Fibroblast of the aortic adventitia (primary cell): ENCODE measurements around the gene NRXN2. TPM values are rescaled to one million over a fixed set of nuclear protein-coding genes. Genes with fewer than 3 reads are reported as not detected.

Experiments
- DNase-seq: peaks from one replicate; pipeline ENCODE4 v3.0.0-alpha.2; 2010; ENCODE audit warnings: low read depth
- H3K4me3 ChIP-seq: 2 replicates; pipeline ENCODE4 v1.5.1; 2011; ENCODE audit warnings: low read depth, mild to moderate bottlenecking, control low read depth, low read length, moderate library complexity
- total RNA-seq: library from RNA; depleted of rRNA; stranded (reverse); fragments of >200 nt; gene quantifications from 2 replicates; pipeline ENCODE4 v1.2.3, GENCODE V29; 2012; ENCODE audit warnings: low replicate concordance
- TF ChIP-seq, protein P1 (sequence below): IDR thresholded peaks from 2 replicates; pipeline ENCODE4 v1.5.1; 2011; ENCODE audit warnings: mild to moderate bottlenecking, low read length, control low read depth, inconsistent platforms; ENCODE audit not compliant: insufficient read depth

The NRXN2 gene
- total RNA-seq, 1 donor: 3.3 TPM

- no peak overlapping the region for H3K4me3 ChIP-seq
- TF ChIP-seq, protein P1, sequence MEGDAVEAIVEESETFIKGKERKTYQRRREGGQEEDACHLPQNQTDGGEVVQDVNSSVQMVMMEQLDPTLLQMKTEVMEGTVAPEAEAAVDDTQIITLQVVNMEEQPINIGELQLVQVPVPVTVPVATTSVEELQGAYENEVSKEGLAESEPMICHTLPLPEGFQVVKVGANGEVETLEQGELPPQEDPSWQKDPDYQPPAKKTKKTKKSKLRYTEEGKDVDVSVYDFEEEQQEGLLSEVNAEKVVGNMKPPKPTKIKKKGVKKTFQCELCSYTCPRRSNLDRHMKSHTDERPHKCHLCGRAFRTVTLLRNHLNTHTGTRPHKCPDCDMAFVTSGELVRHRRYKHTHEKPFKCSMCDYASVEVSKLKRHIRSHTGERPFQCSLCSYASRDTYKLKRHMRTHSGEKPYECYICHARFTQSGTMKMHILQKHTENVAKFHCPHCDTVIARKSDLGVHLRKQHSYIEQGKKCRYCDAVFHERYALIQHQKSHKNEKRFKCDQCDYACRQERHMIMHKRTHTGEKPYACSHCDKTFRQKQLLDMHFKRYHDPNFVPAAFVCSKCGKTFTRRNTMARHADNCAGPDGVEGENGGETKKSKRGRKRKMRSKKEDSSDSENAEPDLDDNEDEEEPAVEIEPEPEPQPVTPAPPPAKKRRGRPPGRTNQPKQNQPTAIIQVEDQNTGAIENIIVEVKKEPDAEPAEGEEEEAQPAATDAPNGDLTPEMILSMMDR: no peak
- DNase-seq: no peak
Observed at GRCh38 chr11:64608636-64609035, 114.4 kb downstream of the NRXN2 start.

DNA sequence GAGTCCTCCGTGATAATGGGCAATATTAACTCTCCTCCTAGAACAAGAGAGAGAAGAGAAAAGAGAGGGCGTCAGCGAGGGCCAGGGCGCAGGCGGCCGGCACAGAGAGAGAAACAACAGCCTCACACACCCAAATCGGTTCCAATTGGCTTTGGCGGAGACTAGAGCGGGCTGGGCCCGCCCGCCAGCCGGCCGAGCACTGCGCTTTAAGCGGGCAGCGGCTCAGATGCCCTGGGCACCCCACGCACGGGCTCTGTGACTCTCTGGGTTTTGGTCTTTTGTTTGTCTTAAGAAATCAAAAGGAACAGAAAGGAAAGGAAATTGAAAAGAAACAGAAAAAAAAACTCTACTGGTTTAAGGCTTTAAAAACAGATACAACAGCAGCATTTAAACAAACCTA is 115.0 kb downstream of the NRXN2 start:
- TF ChIP-seq, protein P1: no peak
- peak; percentile 45 for DNase-seq
- peak overlapping the region; percentile 33 for H3K4me3 ChIP-seq

GRCh38 chr11:64607381-64607985 is 115.5 kb downstream of the NRXN2 start:
- no peak overlapping the region for H3K4me3 ChIP-seq
- no peak for DNase-seq
- TF ChIP-seq, protein P1: no peak

DNA sequence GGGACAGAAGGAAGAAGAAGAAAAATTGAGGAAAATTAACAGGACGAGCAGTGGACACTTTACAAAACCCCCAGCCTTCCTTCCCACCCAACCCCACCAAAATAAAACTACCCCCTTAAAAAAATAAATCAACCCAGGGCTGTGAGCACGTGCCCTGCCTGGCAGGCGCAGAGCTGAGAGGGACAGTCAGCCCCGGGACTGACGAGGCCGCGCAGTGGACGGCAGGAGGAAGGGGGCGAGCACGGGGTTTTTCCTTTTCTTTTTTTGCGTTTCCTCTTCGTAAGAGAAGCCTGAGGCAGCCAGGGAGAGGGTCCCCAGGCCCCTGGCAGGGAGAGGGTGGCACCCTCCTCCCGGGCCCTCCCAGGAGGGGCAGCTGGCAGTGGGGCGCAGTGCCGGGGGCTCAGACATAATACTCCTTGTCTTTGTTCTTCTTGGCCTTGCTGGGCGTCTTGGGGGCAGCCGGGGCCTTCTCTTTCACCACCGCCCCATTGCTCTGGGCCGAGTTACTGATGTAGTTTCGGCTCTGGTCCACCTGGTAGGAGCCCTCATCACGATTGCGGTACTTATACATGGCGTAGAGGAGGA is 116.1 kb downstream of the NRXN2 start:
- no peak overlapping the region for H3K4me3 ChIP-seq
- TF ChIP-seq, protein P1: no peak
- no peak for DNase-seq

DNA sequence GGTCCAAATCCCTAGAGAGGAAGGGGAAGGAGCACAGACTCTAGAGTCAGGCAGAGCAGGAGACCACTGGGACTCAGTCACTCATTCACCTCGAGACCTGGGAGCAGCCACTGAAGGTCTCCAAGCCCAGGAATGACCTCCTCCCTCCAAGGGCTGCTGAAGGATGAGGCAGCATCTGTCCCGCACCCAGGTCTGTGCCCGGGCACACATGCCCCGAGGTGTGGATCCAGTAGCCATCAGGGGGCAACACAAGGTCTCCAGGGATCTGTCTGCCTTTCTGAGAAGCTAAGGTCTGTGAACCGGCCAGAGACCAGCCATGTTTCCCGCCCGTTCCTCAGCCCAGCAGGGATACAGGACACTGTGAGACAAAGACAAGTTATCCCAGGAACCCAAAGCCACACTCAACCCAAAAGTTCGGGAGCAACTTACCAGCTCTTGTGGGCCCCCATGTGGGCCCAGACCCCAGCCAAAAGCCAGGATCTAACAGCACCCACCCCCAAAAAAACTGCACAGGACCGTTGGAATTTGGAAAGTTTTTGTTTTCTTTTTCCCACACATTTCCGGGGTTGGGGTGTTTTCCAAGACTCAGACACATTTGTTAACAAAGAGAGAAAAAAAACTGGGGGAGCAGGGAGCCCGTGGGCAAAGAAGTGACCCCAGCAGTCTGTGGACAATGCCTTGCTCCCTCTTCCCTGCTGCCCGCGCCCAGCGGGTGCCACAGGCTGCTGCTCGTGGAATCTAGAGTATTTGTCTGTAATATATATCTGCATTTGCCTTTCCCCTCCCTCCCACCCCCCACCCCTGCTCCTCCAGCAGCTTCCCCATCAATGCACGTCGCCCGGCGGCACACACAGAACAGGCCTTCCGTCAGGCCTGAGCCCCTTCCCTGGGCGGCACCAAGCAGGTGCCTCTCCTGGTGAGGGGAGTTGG is 117.1 kb downstream of the NRXN2 start:
- no peak overlapping the region for H3K4me3 ChIP-seq
- DNase-seq: no peak
- TF ChIP-seq, protein P1: no peak

DNA sequence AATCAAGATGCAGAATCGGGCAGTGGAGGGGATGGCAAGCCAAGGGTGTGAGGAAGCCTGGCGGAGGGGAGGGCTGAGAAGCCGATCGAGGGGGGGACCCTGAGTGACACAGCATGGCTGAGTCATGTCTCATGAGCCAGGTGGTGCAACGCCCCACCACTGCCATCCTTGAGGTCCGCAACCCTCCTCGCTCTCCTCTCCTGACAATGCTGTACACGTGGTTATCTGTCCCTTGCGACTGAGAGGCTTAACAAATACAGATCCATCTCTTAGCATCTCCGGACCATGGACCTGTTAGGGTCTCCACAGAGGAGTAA is 117.8 kb downstream of the NRXN2 start:
- no peak for DNase-seq
- TF ChIP-seq, protein P1: no peak
- no peak overlapping the region for H3K4me3 ChIP-seq
